SIG-M5 (cell line): Measurements from ENCODE around the gene DAND5.

Experiments used
- DNase-seq: peaks from one replicate; lab custom pipeline; 2025; lab: John Stamatoyannopoulos, UW

Gene DAND5

GRCh38 chr19:12994701-12995595, 25.6 kb downstream of the DAND5 start, which contains the start of gene NFIX:
NFIX (plus strand) TSS chr19:12995475; CDS start chr19:12995838, 363 bp downstream.
- DNase-seq, result no peak

DNA sequence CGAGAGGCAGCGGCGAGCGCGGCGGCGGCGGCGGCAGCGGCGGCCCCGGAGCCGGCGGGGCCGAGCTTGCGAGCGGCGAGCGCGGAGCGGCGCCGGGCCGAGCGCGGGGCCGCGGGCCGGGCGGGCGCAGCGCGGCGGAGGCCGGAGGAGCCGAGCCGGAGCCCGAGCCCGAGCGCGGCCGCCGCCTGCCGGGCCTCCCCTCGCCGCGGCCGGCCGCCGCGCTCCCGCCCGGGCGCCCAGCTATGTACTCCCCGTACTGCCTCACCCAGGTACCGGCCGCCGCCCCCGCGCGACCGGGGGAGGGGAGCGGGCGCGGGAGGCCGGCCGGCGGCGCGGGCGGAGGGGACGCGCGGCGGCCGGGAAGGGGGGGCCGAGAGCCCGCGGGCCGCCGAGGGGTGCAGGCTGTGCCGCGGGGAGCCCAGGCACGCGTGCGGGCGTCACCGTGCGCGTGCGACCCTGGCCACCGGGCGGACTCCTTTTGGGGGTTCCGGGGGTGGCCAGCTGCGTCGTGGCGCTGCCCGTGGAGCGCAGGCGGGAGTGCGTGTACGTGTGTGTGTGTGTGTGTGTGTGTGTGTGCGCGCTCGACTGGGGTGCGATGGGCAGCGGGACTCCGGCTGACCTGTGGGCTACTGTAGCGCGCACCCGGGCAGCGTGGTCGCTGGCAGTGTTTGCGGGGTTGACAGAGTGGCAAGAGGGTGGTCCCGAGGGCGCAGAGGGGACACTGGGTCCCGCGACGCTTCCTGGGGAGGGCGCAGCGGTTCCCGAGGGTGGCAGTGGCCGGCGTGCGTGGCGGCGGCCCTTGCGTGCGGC, 26.4 kb downstream of the DAND5 start:
- DNase-seq, result no peak

GRCh38 chr19:12996406-12997094, 27.2 kb downstream of the DAND5 start:
- no peak for DNase-seq

- DNase-seq, result no peak
Measured at GRCh38 chr19:12997179-12997966, 28.0 kb downstream of the DAND5 start.

DNA sequence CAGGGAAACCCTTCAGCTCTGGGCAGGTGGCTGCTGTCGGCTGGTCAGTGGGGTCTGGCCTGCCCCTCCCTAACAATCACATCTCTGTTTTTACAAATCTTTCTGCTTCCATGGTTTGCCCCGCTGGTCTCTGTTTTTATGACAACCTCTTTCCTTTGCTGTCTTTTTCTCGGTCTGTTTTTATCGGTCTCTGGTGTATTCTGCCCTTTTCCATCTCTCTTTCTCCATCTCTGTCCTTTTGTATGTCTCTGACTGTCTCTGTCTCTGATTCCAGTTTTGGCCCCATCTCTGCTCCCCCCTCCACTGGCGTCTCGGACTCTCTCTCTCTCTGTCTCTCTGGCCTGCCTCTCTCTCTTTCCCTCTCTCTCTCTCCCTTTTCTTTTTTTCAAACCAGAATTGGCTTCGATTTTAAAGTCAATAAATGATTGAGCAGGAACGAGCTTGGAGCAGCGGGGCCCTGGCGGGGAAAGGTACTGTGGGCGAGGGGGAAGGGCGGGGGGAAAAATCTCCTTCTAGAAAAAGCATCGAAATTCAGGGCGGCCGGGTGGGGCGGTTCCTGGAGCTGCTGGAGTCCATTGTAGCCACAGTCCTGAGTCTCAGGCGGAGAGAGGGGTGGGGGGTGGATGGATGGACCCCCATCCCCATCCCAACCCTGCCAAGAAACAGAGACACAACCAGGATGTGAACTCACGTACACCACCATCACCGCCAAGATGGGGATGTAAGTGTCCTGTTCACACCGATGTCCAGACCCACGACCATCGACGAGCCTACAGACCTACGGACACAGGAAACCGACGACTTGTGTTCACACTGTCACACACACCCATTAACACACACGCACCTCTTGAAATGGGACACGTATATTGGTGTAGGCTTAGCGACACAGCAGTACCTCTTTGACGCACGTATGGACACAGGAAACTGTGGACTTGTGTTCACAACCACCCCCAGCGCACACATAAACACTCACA, 28.9 kb downstream of the DAND5 start:
- no peak for DNase-seq

DNA sequence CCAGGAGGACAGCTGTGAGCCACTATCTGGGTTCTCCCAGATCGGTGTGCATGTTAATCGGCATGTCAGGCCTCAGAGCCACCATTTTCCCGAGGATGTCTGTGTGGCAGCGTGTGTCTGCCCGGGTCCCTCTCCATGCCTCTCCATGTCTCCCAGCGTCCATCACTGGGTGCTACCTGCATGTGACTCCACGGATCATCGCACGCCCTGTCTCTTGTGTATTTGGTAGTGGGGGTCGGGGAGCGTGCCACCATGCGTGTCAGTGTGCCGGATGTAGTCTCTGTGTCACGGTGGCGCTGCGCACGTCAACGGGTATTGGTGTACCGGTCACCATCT, 31.8 kb downstream of the DAND5 start:
- no peak for DNase-seq

- no peak for DNase-seq
Measured at GRCh38 chr19:13001502-13002165, 32.3 kb downstream of the DAND5 start.

DNA sequence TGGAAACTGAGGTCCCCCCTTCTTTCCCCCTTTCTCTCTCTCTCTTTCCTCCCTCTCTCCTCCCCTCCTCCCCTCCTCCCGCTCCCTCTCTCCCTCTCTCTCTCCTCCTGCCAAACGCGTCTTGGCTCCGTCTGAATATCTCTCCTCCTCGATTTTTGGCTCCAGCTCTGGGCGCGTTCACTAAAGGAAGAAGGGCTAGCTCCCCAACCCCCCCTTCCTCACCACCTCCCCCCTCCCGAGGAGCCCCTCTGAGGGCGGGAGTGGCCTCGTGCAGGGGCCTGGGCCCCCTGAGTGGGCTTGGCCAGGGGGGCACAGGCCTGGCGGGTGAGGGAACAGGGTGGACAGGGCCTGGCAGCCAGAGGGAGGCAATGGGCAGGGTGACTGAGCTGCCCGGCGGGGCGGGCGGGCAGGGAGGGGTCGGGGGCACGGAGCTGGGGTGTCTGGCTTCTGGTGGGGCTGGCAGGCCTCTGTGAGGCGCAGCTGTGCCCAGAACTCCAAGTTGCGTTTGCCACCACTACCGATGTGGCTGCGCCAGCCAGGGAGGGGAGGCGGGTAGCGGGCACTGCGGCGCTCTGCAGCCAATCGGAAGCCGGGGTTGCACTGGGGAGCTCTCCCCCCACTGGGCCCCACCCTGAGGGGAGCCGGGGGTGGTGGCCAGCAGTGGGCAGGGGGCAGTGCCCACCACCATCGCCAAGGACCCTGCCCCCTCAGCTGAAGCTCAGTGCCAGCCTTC, 33.0 kb downstream of the DAND5 start:
- no peak for DNase-seq

DNA sequence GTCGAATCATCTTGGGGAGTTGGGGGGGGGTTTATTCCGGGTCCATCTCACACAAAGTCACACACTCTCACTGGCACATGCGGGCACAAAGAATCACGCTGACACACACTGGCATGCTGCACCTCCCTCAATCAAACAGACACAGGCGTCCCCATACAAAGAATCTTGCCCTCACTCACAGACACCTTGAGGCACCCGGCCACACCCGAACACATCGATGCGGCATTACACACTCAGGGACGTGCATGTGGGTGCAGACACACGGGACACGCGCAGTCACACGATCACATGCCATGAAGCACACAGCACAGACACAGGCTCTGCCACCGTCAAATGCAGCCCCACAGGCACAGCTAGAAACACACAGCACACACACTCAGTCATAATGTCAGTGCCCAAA, 33.7 kb downstream of the DAND5 start:
- DNase-seq, result no peak

- DNase-seq, result no peak
Measured at GRCh38 chr19:13004273-13004672, 34.9 kb downstream of the DAND5 start.

GRCh38 chr19:13005253-13005652, 35.9 kb downstream of the DAND5 start:
- no peak for DNase-seq

GRCh38 chr19:13005861-13006370, 36.5 kb downstream of the DAND5 start:
- DNase-seq, result no peak

DNA sequence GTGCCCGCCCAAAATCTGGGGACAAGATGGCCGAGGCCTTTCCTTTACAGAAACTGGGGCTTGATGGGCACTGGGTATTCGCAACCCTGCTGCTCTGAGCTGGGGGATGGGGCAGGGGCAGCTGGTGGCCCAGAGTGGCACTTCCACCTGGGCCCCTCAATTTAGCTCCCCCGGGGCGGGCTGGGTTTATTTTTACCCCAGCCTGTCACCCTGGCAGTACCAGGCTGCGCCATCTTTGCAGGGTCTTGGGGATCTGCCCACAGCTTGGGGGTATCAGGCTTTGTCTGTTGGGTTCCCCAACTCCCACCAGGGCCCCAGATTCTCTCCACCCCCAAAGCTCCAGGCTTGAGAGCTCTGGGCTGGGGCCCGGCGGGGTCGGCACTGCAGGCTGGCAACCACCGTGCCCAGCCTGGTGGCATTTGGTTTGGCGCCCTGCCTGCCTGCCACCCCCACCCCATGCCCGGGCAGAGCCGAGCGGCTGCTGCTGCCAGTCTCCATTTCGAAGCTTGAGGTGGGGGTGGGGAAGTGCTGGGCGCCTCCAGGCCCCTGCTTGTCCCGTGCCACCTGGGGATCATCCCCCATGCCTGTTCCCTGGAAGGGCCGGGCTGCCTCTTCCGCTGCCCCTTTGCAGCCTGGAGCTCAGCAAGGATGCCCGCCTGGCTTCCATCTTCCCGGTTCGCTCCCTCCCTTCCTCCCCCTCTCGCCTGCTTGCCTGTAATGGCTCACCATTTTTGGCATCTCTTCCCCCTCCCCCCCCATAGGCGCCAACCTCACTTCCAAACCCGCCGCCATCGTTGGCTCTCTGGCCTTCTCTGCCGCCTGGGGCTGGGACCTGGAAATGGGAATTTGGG, 37.3 kb downstream of the DAND5 start:
- no peak for DNase-seq

GRCh38 chr19:13007292-13008045, 38.1 kb downstream of the DAND5 start:
- no peak for DNase-seq

DNA sequence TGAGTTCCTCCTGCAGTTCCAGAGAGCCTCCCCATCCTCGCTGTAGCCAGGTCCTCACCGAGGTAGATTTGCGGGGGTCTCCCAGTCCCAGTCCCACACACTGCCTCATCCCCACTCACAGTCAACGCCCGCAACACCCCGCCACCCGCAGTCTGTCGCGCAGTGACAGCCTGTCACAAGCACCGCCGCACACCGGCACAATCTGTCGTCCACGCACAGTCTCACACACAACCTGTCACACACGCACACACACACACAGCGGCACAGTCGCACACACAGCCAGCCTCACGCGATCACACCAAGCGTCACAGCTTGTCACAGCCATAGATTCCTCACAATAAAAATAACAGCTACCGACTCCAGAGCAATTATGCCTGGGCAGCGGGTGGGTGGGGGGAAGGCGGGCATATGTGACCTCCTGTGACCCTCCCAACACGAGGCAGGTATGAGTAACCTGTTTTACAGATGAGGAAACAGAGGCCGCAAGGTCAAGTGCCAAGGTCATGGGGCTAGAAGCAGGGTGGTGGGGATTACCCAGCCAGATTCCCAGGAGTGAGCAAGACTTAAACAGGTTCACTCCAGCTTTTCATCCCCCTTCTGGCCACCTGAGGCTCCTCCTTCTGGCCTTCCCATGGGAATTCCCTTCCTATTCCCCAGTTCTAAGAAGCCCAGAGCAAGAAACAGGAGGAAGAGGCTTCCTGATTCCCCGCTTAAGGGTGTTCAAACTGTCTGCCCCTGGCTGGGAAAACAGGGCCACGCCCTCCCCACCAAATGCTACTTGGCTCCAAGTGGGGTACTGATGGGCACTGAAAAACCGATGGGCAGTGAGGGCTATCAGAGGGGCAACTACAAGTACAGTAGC, 39.8 kb downstream of the DAND5 start:
- DNase-seq, result no peak
